Transverse colon (tissue), 4 donors: ENCODE measurements around the gene PDZD7. TPM values are rescaled to one million over a fixed set of nuclear protein-coding genes. Genes with fewer than 3 reads are reported as not detected.

Source experiments
- DNase-seq: peaks from one replicate; pipeline ENCODE4 v3.0.0-alpha.2; 2019
- H3K27ac ChIP-seq, 4 donors: fragments of 200-600 bp; sonication (generic); 2 replicates each; pipeline ENCODE4 v1.5.1; 2016 to 2018; ENCODE audit warnings: inconsistent platforms in 4 of 4
- H3K27me3 ChIP-seq: fragments of 200-600 bp; sonication (generic); 2 replicates; pipeline ENCODE4 v1.5.1; 2017; ENCODE audit warnings: inconsistent platforms
- H3K36me3 ChIP-seq, 4 donors: fragments of 200-600 bp; sonication (generic); 2 replicates each; pipeline ENCODE4 v1.5.1; 2017 to 2019; ENCODE audit warnings: inconsistent platforms in 4 of 4
- H3K4me1 ChIP-seq, 4 donors: fragments of 200-600 bp; sonication (generic); 2 replicates each; pipeline ENCODE4 v1.5.1; 2017 to 2020; ENCODE audit warnings: inconsistent platforms in 4 of 4
- H3K4me3 ChIP-seq, 4 donors: fragments of 200-600 bp; sonication (generic); 1 replicate in 1 of 4; 2 replicates in 3 of 4; pipeline versions ENCODE4 v1.5.1 to v1.6.1; 2017 to 2019; ENCODE audit warnings: inconsistent platforms in 4 of 4
- H3K9me3 ChIP-seq, 2 donors: fragments of 200-600 bp; sonication (generic); 2 replicates each; pipeline ENCODE4 v1.5.1; 2017 to 2019; ENCODE audit warnings: inconsistent platforms in 2 of 2
- CTCF ChIP-seq, 5 experiments: fragments of 200-600 bp in 3 of 5; fragments of 450-650 bp in 2 of 5; sonication (generic) in 3 of 5; IDR thresholded peaks; 1 replicate in 2 of 5; 2 replicates in 3 of 5; pipeline ENCODE4 v1.5.1; 2016 to 2017; ENCODE audit warnings: antibody characterized with exemption in 5 of 5, inconsistent platforms in 3 of 5, mild to moderate bottlenecking in 2 of 5, moderate library complexity in 1 of 5
- EP300 ChIP-seq: sonication (generic); formaldehyde crosslinking; IDR thresholded peaks from one replicate; pipeline ENCODE4 v1.6.1; 2017; ENCODE audit warnings: antibody characterized with exemption, low read depth
- POLR2A ChIP-seq: fragments of 450-650 bp; IDR thresholded peaks from one replicate; pipeline ENCODE4 v1.6.1; 2016; ENCODE audit warnings: antibody characterized with exemption, mild to moderate bottlenecking, moderate library complexity
- POLR2AphosphoS5 ChIP-seq, 3 donors: sonication (generic); formaldehyde crosslinking; IDR thresholded peaks; one replicate each; pipeline ENCODE4 v1.6.1; 2016; ENCODE audit warnings: antibody characterized with exemption in 3 of 3
- WGBS, 2 donors: methylation state at CpG; one replicate each; pipeline ENCODE4 v1.1.5; 2018; ENCODE audit warnings: low coverage in 1 of 2; 5-methylcytosine and 5-hydroxymethylcytosine counted together
- in situ Hi-C, 4 donors: fragments of 200-750 bp; cut with MboI; loops; one replicate each; pipeline versions ENCODE4 v1.15.0 to v1.15.1; 2017; ENCODE audit warnings: low sequenced_read_pairs in 3 of 4, low pct_ligation_motif_present in 1 of 4, low pct_unique_long_range_greater_than_20kb in 1 of 4
- intact Hi-C: fragments of 100-400 bp; cut with DNase I; formaldehyde crosslinking; loops from one replicate; pipeline ENCODE4 v1.15.1; 2023; ENCODE audit warnings: low total_unique reads
- total RNA-seq, 4 donors: library from RNA; depleted of rRNA; stranded (reverse); fragments of >200 nt; gene quantifications; one replicate each; pipeline ENCODE4 v1.1.0, GENCODE V29; 2016

Gene PDZD7
- total RNA-seq, 4 donors from 2014 or later = 0.27 to 2.0 (median 0.64) TPM; not detected in 1

GRCh38 chr10:101063050-101063525 is 32.2 kb upstream of the PDZD7 start:
- in situ Hi-C loops = no loop called here
- Histone ChIP-seq H3K9me3 (no peaks in the 10 kb centered on the region), H3K4me1 (peaks cover 21 to 72% (median 58%) of the 10 kb centered on the region in 4 donors), H3K36me3 (no peaks in the 10 kb centered on the region), H3K27ac (peak overlapping the region; percentile 94 to 97 (median 96)), H3K27me3 (peaks cover 20% of the 10 kb centered on the region), H3K4me3 (peak overlapping the region in 2 of 4 donors; percentile 63 to 78)
- TF ChIP-seq POLR2AphosphoS5 (IDR thresholded peaks at IDR 0.05) (peak in 1 of 3 donors; percentile 2), EP300 (no peak)
- WGBS, 2 donors = 22 to 40% methylated on average over 2 to 16 of the region's 19 CpGs
- DNase-seq = peak; percentile 71
- intact Hi-C loops = no loop called here

GRCh38 chr10:101062232-101063049 is 31.5 kb upstream of the PDZD7 start:
- peak; percentile 67 for DNase-seq
- Histone ChIP-seq H3K9me3 (no peaks in the 10 kb centered on the region), H3K27me3 (peaks cover 20% of the 10 kb centered on the region), H3K4me1 (peaks cover 21 to 69% (median 55%) of the 10 kb centered on the region in 4 donors), H3K36me3 (no peaks in the 10 kb centered on the region), H3K4me3 (peak overlapping the region in 3 of 4 donors; percentile 19 to 78 (median 63)), H3K27ac (peak overlapping the region; percentile 94 to 97 (median 96))
- TF ChIP-seq CTCF (IDR thresholded peaks at IDR 0.05) = peak; percentile 44 to 86 (median 60)
- TF ChIP-seq EP300 = no peak
- peak in 2 of 3 donors; percentile 46 to 55 for TF ChIP-seq POLR2AphosphoS5 (IDR thresholded peaks at IDR 0.05)
- peak; percentile 61 for TF ChIP-seq POLR2A
- WGBS, 2 donors = 25 to 94% methylated on average over 3 to 14 of the region's 63 CpGs
- intact Hi-C loops (no loop called here), in situ Hi-C loops (no loop called here)

- TF ChIP-seq POLR2A = no peak
- no peak for TF ChIP-seq EP300
- no peak for TF ChIP-seq POLR2AphosphoS5 (IDR thresholded peaks at IDR 0.05)
- TF ChIP-seq CTCF (IDR thresholded peaks at IDR 0.05) = no peak
- no peaks in the 10 kb centered on the region for H3K9me3 ChIP-seq
- DNase-seq = no peak
- H3K4me3 ChIP-seq = peak within 1 kb of the TSS; percentile 63 to 78 (median 74)
- WGBS, 2 donors = 38% methylated on average over 31 of the region's 31 CpGs; no CpG with 5 or more reads in 1 of the 2 donors
- in situ Hi-C loops (no loop called here), intact Hi-C loops (no loop called here)
- no peaks in the 10 kb centered on the region for H3K36me3 ChIP-seq
- peaks cover 14 to 61% (median 48%) of the 10 kb centered on the region in 4 donors for H3K4me1 ChIP-seq
- H3K27ac ChIP-seq = peak within 1 kb of the TSS; percentile 94 to 97 (median 96)
- peaks cover 16% of the 10 kb centered on the region for H3K27me3 ChIP-seq
Measured at GRCh38 chr10:101061624-101062231, 30.8 kb upstream of the PDZD7 start, which contains the start of gene KAZALD1. TSS of gene KAZALD1 (plus strand) at chr10:101061989. CDS start at chr10:101062593, 604 bp downstream.

GRCh38 chr10:101060951-101061623 is 30.2 kb upstream of the PDZD7 start:
- in situ Hi-C loops = no loop called here
- Histone ChIP-seq H3K4me3 (peak overlapping the region; percentile 63 to 78 (median 74)), H3K4me1 (peaks cover 8 to 55% (median 42%) of the 10 kb centered on the region in 4 donors)

More at GRCh38 chr10:101060951-101061623, 30.2 kb upstream of the PDZD7 start:
- Histone ChIP-seq H3K36me3 (no peaks in the 10 kb centered on the region), H3K27me3 (peaks cover 9% of the 10 kb centered on the region), H3K27ac (peak overlapping the region; percentile 94 to 97 (median 96)), H3K9me3 (no peaks in the 10 kb centered on the region)
- TF ChIP-seq POLR2A (peak; percentile 86), EP300 (no peak), CTCF (IDR thresholded peaks at IDR 0.05) (no peak), POLR2AphosphoS5 (IDR thresholded peaks at IDR 0.05) (peak; percentile 16 to 71 (median 67))
- DNase-seq = peak; percentile 96
- 1% methylated on average over 59 of the region's 67 CpGs; no CpG with 5 or more reads in 1 of the 2 donors for WGBS, 2 donors
- intact Hi-C loops = no loop called here
